HFFc6 (cell line): ENCODE data around the gene MYO10. TPM values are rescaled to one million over a fixed set of nuclear protein-coding genes. Genes with fewer than 3 reads are reported as not detected.
A peak's percentile ranks its signal among the peaks of the same experiment; 100 is the strongest.

Source experiments
- DNase-seq: peaks from one replicate; pipeline ENCODE4 v3.0.0-alpha.2; 2018
- H3K27ac Mint-ChIP-seq: 2 replicates; pipeline ENCODE4 v1.8.0; 2020; ENCODE audit warnings: mild to moderate bottlenecking, mixed read lengths
- H3K27me3 Mint-ChIP-seq: 2 replicates; pipeline ENCODE4 v1.8.0; 2021; ENCODE audit warnings: mild to moderate bottlenecking, moderate library complexity, mixed read lengths; ENCODE audit not compliant: insufficient read depth
- H3K36me3 Mint-ChIP-seq: 2 replicates; pipeline ENCODE4 v1.8.0; 2021; ENCODE audit warnings: low read depth, mixed read lengths
- H3K4me1 Mint-ChIP-seq: 2 replicates; pipeline ENCODE4 v1.8.0; 2020; ENCODE audit warnings: low read depth, mixed read lengths
- H3K4me3 Mint-ChIP-seq: 2 replicates; pipeline ENCODE4 v1.8.0; 2020; ENCODE audit warnings: mild to moderate bottlenecking, moderate library complexity, mixed read lengths
- H3K9me3 Mint-ChIP-seq: 2 replicates; pipeline ENCODE4 v1.8.0; 2020; ENCODE audit warnings: mild to moderate bottlenecking, mixed read lengths
- total RNA-seq, 6 experiments: library from RNA; stranded (reverse); fragmentation: NEBNext Ultra II Directional; extraction: Animal tissue kit (Norgen Biotek cat#: 25700); gene quantifications; 2 replicates in 1 of 6; 3 replicates in 5 of 6; pipeline ENCODE4 v1.2.3, GENCODE V29; 2021
- TF ChIP-seq, protein P1 (sequence below): fragments of 200-600 bp; sonication (generic); IDR thresholded peaks from 2 replicates; pipeline ENCODE4 v1.5.0; 2021; ENCODE audit warnings: antibody characterized with exemption, mild to moderate bottlenecking

Gene MYO10
- total RNA-seq, 6 experiments from 2014 or later, result 99.4 to 142 (median 129) TPM

DNA sequence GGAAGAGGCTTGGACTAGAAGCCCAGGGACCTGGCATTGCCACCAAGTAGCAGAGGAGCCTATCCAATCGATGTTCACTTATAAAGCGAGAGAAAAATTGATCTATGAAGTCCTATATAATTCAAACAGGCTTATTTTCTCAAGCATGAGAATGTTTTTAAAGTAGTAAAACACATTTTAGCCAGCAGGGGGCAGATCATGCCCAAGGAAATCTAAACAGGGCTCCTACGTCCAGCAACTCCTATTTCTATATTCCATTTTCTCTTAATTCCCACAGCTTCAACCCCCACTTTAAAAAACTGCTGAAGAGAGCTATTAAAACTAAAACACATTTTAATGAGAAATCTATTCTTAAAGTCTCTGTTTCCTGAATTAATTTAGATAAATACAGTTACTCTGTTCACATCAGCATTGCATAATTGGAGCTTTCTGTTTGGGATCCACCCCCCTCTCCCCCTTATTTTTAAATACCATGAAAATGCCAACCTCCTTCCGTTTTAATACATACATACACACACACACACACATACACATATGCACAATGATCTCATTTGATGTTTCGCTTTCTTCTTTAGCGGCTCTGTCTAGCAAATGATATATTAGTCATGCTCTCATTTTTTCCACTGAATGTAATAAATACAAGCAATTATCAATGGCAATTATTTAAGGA is 144.9 kb downstream of the MYO10 start:
- peak; percentile 53 for DNase-seq
- H3K27me3 Mint-ChIP-seq, result peaks cover 5% of the 10 kb centered on the region
- peak overlapping the region; percentile 47 for H3K4me3 Mint-ChIP-seq
- peak overlapping the region; percentile 68 for H3K27ac Mint-ChIP-seq
- TF ChIP-seq, protein P1, sequence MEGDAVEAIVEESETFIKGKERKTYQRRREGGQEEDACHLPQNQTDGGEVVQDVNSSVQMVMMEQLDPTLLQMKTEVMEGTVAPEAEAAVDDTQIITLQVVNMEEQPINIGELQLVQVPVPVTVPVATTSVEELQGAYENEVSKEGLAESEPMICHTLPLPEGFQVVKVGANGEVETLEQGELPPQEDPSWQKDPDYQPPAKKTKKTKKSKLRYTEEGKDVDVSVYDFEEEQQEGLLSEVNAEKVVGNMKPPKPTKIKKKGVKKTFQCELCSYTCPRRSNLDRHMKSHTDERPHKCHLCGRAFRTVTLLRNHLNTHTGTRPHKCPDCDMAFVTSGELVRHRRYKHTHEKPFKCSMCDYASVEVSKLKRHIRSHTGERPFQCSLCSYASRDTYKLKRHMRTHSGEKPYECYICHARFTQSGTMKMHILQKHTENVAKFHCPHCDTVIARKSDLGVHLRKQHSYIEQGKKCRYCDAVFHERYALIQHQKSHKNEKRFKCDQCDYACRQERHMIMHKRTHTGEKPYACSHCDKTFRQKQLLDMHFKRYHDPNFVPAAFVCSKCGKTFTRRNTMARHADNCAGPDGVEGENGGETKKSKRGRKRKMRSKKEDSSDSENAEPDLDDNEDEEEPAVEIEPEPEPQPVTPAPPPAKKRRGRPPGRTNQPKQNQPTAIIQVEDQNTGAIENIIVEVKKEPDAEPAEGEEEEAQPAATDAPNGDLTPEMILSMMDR, result peak; percentile 93
- H3K4me1 Mint-ChIP-seq, result peaks cover 54% of the 10 kb centered on the region
- peaks cover 14% of the 10 kb centered on the region for H3K36me3 Mint-ChIP-seq
- H3K9me3 Mint-ChIP-seq, result no peaks in the 10 kb centered on the region

DNA sequence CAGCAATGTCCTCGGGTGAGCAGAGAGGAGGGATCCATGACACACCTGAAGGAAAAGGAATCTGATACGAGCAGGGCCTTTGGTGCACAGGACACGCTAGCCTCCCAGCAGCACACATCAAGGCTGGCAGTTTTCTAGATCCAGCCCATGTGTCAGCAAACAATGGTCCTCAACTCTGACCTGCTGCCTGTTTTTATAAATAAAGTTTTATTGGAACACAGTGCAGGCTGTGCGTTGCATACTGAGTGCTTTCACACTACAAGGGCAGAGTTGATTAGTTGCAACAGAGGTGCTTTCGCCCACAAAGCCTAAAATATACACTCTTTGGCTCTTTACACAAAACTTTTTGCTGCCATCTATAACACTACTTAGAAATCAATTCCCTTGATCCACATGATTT is 147.1 kb downstream of the MYO10 start:
- Mint-ChIP-seq H3K4me1 (peaks cover 71% of the 10 kb centered on the region), H3K27me3 (peaks cover 2% of the 10 kb centered on the region), H3K36me3 (peaks cover 22% of the 10 kb centered on the region), H3K9me3 (no peaks in the 10 kb centered on the region), H3K4me3 (no peak overlapping the region), H3K27ac (peak overlapping the region; percentile 10; the same call in 1 of the 2 replicates)
- TF ChIP-seq, protein P1, result no peak
- no peak for DNase-seq

- TF ChIP-seq, protein P1, result no peak
- no peaks in the 10 kb centered on the region for H3K9me3 Mint-ChIP-seq
- peaks cover 82% of the 10 kb centered on the region for H3K4me1 Mint-ChIP-seq
- no peak for DNase-seq
- peak overlapping the region; percentile 44 for H3K27ac Mint-ChIP-seq
- peaks cover 31% of the 10 kb centered on the region for H3K36me3 Mint-ChIP-seq
- peaks cover 2% of the 10 kb centered on the region for H3K27me3 Mint-ChIP-seq
- H3K4me3 Mint-ChIP-seq, result no peak overlapping the region
These were observed 148.8 kb downstream of the MYO10 start for GRCh38 chr5:16787278-16787677.

GRCh38 chr5:16784843-16785791 is 151.0 kb downstream of the MYO10 start:
- Mint-ChIP-seq H3K27me3 (peaks cover 4% of the 10 kb centered on the region), H3K36me3 (peaks cover 47% of the 10 kb centered on the region), H3K9me3 (no peaks in the 10 kb centered on the region), H3K4me1 (peaks cover 69% of the 10 kb centered on the region), H3K27ac (peak overlapping the region; percentile 61), H3K4me3 (no peak overlapping the region)
- TF ChIP-seq, protein P1, result no peak
- no peak for DNase-seq

- DNase-seq, result peak; percentile 62
- H3K36me3 Mint-ChIP-seq, result peaks cover 46% of the 10 kb centered on the region
These were observed 152.0 kb downstream of the MYO10 start for GRCh38 chr5:16784088-16784487.

More at GRCh38 chr5:16784088-16784487, 152.0 kb downstream of the MYO10 start:
- H3K27ac Mint-ChIP-seq, result peak overlapping the region; percentile 80
- peaks cover 4% of the 10 kb centered on the region; the same call in 1 of the 2 replicates for H3K27me3 Mint-ChIP-seq
- peak overlapping the region; percentile 19 for H3K4me3 Mint-ChIP-seq
- H3K4me1 Mint-ChIP-seq, result peaks cover 63% of the 10 kb centered on the region
- TF ChIP-seq, protein P1, result no peak
- no peaks in the 10 kb centered on the region for H3K9me3 Mint-ChIP-seq
